PC-9 (cell line): Measurements from ENCODE around the gene FCRL6. TPM values are rescaled to one million over a fixed set of nuclear protein-coding genes. Genes with fewer than 3 reads are reported as not detected.

Source experiments
- BruUV-seq: library from RNA; stranded (reverse); fragments of 400-500 nt; replicated peaks from 2 replicates; lab custom pipeline; 2021; lab: Mats Ljungman, UMichigan
- CTCF ChIA-PET: fragments of 300-600 bp; sonication (Branson Sonifier 250); formaldehyde crosslinking; loops from one replicate; lab custom pipeline; 2022; ENCODE audit warnings: antibody characterized with exemption; lab: Charles Lee
- POLR2A ChIA-PET: fragments of 300-600 bp; sonication (Branson Sonifier 250); formaldehyde crosslinking; loops from one replicate; lab custom pipeline; 2022; ENCODE audit warnings: antibody characterized with exemption; ENCODE audit not compliant: unreplicated experiment; lab: Charles Lee
- DNase-seq, 2 experiments: peaks; one replicate each; pipeline versions ENCODE4 v3.0.0 to v3.0.0-alpha.2; 2015 to 2022; ENCODE audit warnings: mixed read lengths in 1 of 2
- H2AFZ ChIP-seq: fragments of 200-600 bp; sonication (generic); 2 replicates; pipeline ENCODE4 v1.8.1; 2017; ENCODE audit warnings: antibody characterized with exemption
- H3F3A ChIP-seq: fragments of 200-600 bp; sonication (generic); 2 replicates; pipeline ENCODE4 v1.8.1; 2017; ENCODE audit warnings: antibody characterized with exemption, mild to moderate bottlenecking, low read depth; ENCODE audit not compliant: insufficient read depth
- H3K27ac ChIP-seq: fragments of 200-600 bp; sonication (generic); 2 replicates; pipeline ENCODE4 v1.6.1; 2016; ENCODE audit warnings: mixed run types
- H3K27me3 ChIP-seq: fragments of 200-600 bp; sonication (generic); 2 replicates; pipeline ENCODE4 v1.6.1; 2016; ENCODE audit warnings: low read depth, mixed run types; ENCODE audit not compliant: insufficient read depth
- H3K36me3 ChIP-seq: fragments of 200-600 bp; sonication (generic); 2 replicates; pipeline ENCODE4 v1.6.1; 2016; ENCODE audit warnings: low read depth, mixed run types
- H3K4me1 ChIP-seq: fragments of 200-600 bp; sonication (generic); replicated peaks from 2 replicates; pipeline ENCODE4 v1.6.1; 2016; ENCODE audit warnings: mixed run types; ENCODE audit not compliant: insufficient read depth
- H3K4me2 ChIP-seq: fragments of 200-600 bp; sonication (generic); 2 replicates; pipeline ENCODE4 v1.6.1; 2017; ENCODE audit warnings: mixed run types
- H3K4me3 ChIP-seq: fragments of 200-600 bp; sonication (generic); 2 replicates; pipeline ENCODE4 v1.6.1; 2016; ENCODE audit warnings: mixed run types
- H3K79me2 ChIP-seq: fragments of 200-600 bp; sonication (generic); 2 replicates; pipeline ENCODE4 v1.6.1; 2017; ENCODE audit warnings: low read depth, mixed run types
- H3K9me2 ChIP-seq: fragments of 200-600 bp; sonication (generic); 2 replicates; pipeline ENCODE4 v1.8.1; 2017; ENCODE audit warnings: mild to moderate bottlenecking; ENCODE audit not compliant: insufficient read depth
- H3K9me3 ChIP-seq: fragments of 200-600 bp; sonication (generic); 2 replicates; pipeline ENCODE4 v1.8.1; 2016; ENCODE audit warnings: low read depth; ENCODE audit not compliant: insufficient read depth
- H4K20me1 ChIP-seq: fragments of 200-600 bp; sonication (generic); 2 replicates; pipeline ENCODE4 v1.8.1; 2017; ENCODE audit not compliant: insufficient read depth
- EZH2 ChIP-seq: fragments of 200-600 bp; sonication (generic); IDR thresholded peaks from 2 replicates; pipeline ENCODE4 v1.8.0; 2017; ENCODE audit warnings: antibody characterized with exemption, low read depth
- intact Hi-C: fragments of 100-400 bp; cut with micrococcal nuclease; formaldehyde crosslinking; loops from one replicate; pipeline ENCODE4 v1.10.0; 2022; ENCODE audit not compliant: unreplicated experiment
- total RNA-seq: library from RNA; stranded (reverse); gene quantifications from 2 replicates; pipeline ENCODE4 v1.2.3, GENCODE V29; 2021
- TF ChIP-seq, protein P1 (sequence below): fragments of 200-600 bp; sonication (generic); conservative IDR thresholded peaks from 2 replicates; pipeline ENCODE4 v1.6.1; 2017; ENCODE audit warnings: mixed run types, antibody characterized with exemption, mild to moderate bottlenecking, moderate library complexity

FCRL6 gene
- total RNA-seq, 1 experiment from 2014 or later, result not detected

DNA sequence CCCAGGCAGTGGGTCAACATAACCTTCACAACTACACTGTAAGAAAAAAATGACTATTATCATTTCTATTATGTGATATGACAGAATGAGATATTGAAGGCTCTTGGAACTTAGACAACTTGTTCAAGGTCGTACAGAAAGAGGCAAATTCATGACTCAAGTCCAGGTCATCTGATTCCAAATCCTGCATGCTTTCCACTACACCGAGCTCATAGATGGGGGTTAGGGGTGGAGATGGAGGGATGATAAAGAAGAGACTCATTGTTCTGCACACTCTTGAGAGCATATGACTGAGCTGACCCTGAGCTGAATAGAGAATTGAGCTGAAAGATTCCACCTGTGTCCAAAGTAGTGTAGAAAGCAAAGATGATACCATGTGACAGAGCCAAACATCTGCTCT is 2.8 kb downstream of the FCRL6 start:
- POLR2A ChIA-PET, result no interaction called here
- H4K20me1 ChIP-seq, result no peaks in the 10 kb centered on the region
- H3K4me3 ChIP-seq, result no peak overlapping the region
- H3K9me2 ChIP-seq, result no peaks in the 10 kb centered on the region
- H3K27ac ChIP-seq, result no peak overlapping the region
- TF ChIP-seq EZH2, result no peak
- TF ChIP-seq, protein P1, sequence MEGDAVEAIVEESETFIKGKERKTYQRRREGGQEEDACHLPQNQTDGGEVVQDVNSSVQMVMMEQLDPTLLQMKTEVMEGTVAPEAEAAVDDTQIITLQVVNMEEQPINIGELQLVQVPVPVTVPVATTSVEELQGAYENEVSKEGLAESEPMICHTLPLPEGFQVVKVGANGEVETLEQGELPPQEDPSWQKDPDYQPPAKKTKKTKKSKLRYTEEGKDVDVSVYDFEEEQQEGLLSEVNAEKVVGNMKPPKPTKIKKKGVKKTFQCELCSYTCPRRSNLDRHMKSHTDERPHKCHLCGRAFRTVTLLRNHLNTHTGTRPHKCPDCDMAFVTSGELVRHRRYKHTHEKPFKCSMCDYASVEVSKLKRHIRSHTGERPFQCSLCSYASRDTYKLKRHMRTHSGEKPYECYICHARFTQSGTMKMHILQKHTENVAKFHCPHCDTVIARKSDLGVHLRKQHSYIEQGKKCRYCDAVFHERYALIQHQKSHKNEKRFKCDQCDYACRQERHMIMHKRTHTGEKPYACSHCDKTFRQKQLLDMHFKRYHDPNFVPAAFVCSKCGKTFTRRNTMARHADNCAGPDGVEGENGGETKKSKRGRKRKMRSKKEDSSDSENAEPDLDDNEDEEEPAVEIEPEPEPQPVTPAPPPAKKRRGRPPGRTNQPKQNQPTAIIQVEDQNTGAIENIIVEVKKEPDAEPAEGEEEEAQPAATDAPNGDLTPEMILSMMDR, result no peak
- intact Hi-C loops, result no loop called here
- CTCF ChIA-PET, result interaction anchor here (0.7 kb wide), 1 partner anchor 89 kb away, joined by 3 read pairs; no protein-coding TSS in a partner anchor
- no peaks in the 10 kb centered on the region for H3K4me1 ChIP-seq
- H3K9me3 ChIP-seq, result no peaks in the 10 kb centered on the region
- no peaks in the 10 kb centered on the region for H3K27me3 ChIP-seq
- no peaks in the 10 kb centered on the region for H3F3A ChIP-seq
- no TSS peak for BruUV-seq
- no peaks in the 10 kb centered on the region for H3K36me3 ChIP-seq
- H2AFZ ChIP-seq, result no peak overlapping the region
- no peaks in the 10 kb centered on the region for H3K79me2 ChIP-seq
- no peak for DNase-seq
- no peak overlapping the region for H3K4me2 ChIP-seq

GRCh38 chr1:159815926-159816325 is 13.8 kb downstream of the FCRL6 start:
- TF ChIP-seq EZH2, result no peak
- TF ChIP-seq, protein P1, result no peak
- no peaks in the 10 kb centered on the region for H3K4me1 ChIP-seq
- no peak overlapping the region for H3K4me2 ChIP-seq
- BruUV-seq, result no TSS peak
- no peaks in the 10 kb centered on the region for H4K20me1 ChIP-seq
- H3K79me2 ChIP-seq, result no peaks in the 10 kb centered on the region
- no peaks in the 10 kb centered on the region for H3F3A ChIP-seq
- no peak overlapping the region for H3K27ac ChIP-seq
- H3K9me3 ChIP-seq, result no peaks in the 10 kb centered on the region
- H3K4me3 ChIP-seq, result no peak overlapping the region
- peaks cover 9% of the 10 kb centered on the region; the same call in 1 of the 2 replicates for H3K27me3 ChIP-seq
- intact Hi-C loops, result no loop called here
- H3K9me2 ChIP-seq, result no peaks in the 10 kb centered on the region
- no peak overlapping the region for H2AFZ ChIP-seq
- DNase-seq, result no peak
- H3K36me3 ChIP-seq, result no peaks in the 10 kb centered on the region
- POLR2A ChIA-PET, result no interaction called here
- CTCF ChIA-PET, result no interaction called here

DNA sequence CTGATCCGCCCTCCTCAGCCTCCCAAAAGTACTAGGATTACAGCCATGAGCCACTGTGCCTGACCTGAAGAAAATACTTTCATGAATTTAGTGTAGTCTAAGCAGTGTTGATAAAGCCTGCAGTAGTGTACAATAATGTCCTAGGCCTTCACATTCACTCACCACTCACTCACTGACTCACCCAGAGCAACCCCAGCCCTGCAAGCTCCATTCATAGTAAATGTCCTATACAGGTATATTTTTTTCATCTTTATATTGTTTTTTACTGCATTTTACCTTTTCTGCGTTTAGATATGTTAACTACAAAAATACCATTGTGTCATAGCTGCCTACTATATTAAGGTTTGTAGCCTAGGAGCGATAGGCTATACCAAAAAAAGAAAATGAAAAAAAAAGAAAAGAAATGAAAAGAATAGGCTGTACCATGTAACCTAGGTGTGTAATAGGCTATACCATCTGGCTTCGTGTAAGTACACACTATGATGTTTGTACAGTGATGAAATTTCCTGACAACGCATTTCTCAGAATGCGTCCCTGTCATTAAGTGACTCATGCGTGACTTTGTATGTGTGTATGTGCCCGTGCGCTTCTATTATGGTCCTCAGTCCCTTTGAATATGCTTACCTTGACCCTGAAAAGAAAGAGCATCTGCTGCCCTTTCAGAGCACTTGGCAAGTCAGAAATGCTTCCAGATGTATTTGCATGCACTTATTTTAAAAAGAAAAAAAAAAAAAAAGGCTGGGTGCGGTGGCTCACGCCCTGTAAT is 15.3 kb downstream of the FCRL6 start:
- no peaks in the 10 kb centered on the region for H3K9me2 ChIP-seq
- TF ChIP-seq, protein P1, result no peak
- no peak for TF ChIP-seq EZH2
- H3F3A ChIP-seq, result no peaks in the 10 kb centered on the region
- no peak overlapping the region for H2AFZ ChIP-seq
- POLR2A ChIA-PET, result interaction anchor here (0.6 to 0.7 kb wide), 2 partner anchors 213 to 443 kb away, joined by 3 to 8 read pairs; no protein-coding TSS in a partner anchor
- H3K4me1 ChIP-seq, result no peaks in the 10 kb centered on the region
- CTCF ChIA-PET, result interaction anchor here (0.6 kb wide), 1 partner anchor 122 kb away, joined by 3 read pairs; no protein-coding TSS in a partner anchor
- no peak for DNase-seq
- no peak overlapping the region for H3K27ac ChIP-seq
- no peaks in the 10 kb centered on the region for H4K20me1 ChIP-seq
- BruUV-seq, result no TSS peak
- H3K4me2 ChIP-seq, result no peak overlapping the region
- H3K36me3 ChIP-seq, result no peaks in the 10 kb centered on the region
- no peaks in the 10 kb centered on the region for H3K9me3 ChIP-seq
- no peak overlapping the region for H3K4me3 ChIP-seq
- H3K79me2 ChIP-seq, result no peaks in the 10 kb centered on the region
- peaks cover 2% of the 10 kb centered on the region; the same call in 1 of the 2 replicates for H3K27me3 ChIP-seq
- intact Hi-C loops, result no loop called here
